ENCODE measurements around the gene KCNH4. TPM values are rescaled to one million over a fixed set of nuclear protein-coding genes. Genes with fewer than 3 reads are reported as not detected.
A peak's percentile ranks its signal among the peaks of the same experiment; 100 is the strongest.

Gene KCNH4
- total and polyA plus RNA-seq, 9 of the 15 experiments (the other 6 are each of a cell fraction or from before 2014, with no cell fraction given) = 0.10 to 1.8 (median 0.50) TPM

- TF ChIP-seq GABPA (tag; conservative IDR thresholded peaks at IDR 0.05; ENCODE audit: low read depth) (no peak), PTBP1 (IDR thresholded peaks at IDR 0.05; ENCODE audit: low read depth, low read length) (0 out of 2 replicates have a peak, but pooled peaks have one; percentile 23), KDM2B (CRISPR knock-in tag; IDR thresholded peaks at IDR 0.05) (no peak), TCF15 (CRISPR knock-in tag; IDR thresholded peaks at IDR 0.05) (no peak), BMI1 (IDR thresholded peaks at IDR 0.05; ENCODE audit: low read length) (no peak), ZNF696 (CRISPR knock-in tag; conservative IDR thresholded peaks at IDR 0.05) (no peak), ZNF639 (CRISPR knock-in tag; conservative IDR thresholded peaks at IDR 0.05 in 1 of 2, IDR thresholded peaks at IDR 0.05 in 1 of 2) (no peak), ZC3H4 (CRISPR knock-in tag; IDR thresholded peaks at IDR 0.05; ENCODE audit: borderline replicate concordance) (no peak), ZNF224 (CRISPR knock-in tag; IDR thresholded peaks at IDR 0.05) (no peak), HOXB6 (CRISPR knock-in tag; IDR thresholded peaks at IDR 0.05; ENCODE audit: borderline replicate concordance) (no peak), MLLT1 (IDR thresholded peaks at IDR 0.05) (0 out of 4 replicates have a peak, but pooled peaks of 1 of the 2 experiments have one; percentile 42), XRCC4 (IDR thresholded peaks at IDR 0.05; ENCODE audit: extremely low read depth, insufficient read depth, insufficient read length) (no peak), CCNT2 (IDR thresholded peaks at IDR 0.05; ENCODE audit: borderline replicate concordance, extremely low read depth, insufficient read length, low read depth, low read length) (peak; percentile 53), ZNF175 (CRISPR knock-in tag; IDR thresholded peaks at IDR 0.05; ENCODE audit: low read depth) (0 out of 2 replicates have a peak, but pooled peaks have one; percentile 18), ZBTB8A (IDR thresholded peaks at IDR 0.05; ENCODE audit: partially characterized antibody) (no peak), HDAC6 (IDR thresholded peaks at IDR 0.05; ENCODE audit: low read depth, low read length) (no peak), C11orf30 (IDR thresholded peaks at IDR 0.05; ENCODE audit: low read depth) (no peak)
- TF ChIP-seq, protein P1, sequence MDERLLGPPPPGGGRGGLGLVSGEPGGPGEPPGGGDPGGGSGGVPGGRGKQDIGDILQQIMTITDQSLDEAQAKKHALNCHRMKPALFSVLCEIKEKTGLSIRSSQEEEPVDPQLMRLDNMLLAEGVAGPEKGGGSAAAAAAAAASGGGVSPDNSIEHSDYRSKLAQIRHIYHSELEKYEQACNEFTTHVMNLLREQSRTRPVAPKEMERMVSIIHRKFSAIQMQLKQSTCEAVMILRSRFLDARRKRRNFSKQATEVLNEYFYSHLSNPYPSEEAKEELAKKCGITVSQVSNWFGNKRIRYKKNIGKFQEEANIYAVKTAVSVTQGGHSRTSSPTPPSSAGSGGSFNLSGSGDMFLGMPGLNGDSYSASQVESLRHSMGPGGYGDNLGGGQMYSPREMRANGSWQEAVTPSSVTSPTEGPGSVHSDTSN (CRISPR knock-in tag; IDR thresholded peaks at IDR 0.05; ENCODE audit: low read depth) = no peak
- TF ChIP-seq, protein P1 (tag; conservative IDR thresholded peaks at IDR 0.05; ENCODE audit: low read depth) = no peak
These were observed at the start of gene KCNH4 (continued) for GRCh38 chr17:42180922-42181850.

Measured in K562 (cell line).